GM23248 (cell line): ENCODE data around the gene ANXA11. TPM values are rescaled to one million over a fixed set of nuclear protein-coding genes. Genes with fewer than 3 reads are reported as not detected.
A peak's percentile ranks its signal among the peaks of the same experiment; 100 is the strongest.

Experiments used
- DNase-seq: peaks from one replicate; pipeline ENCODE4 v3.0.0-alpha.2; 2015
- H2AFZ ChIP-seq: fragments of 200-600 bp; sonication (generic); 2 replicates; pipeline ENCODE4 v1.6.1; 2016; ENCODE audit warnings: antibody characterized with exemption
- H3F3A ChIP-seq: fragments of 200-600 bp; sonication (generic); 2 replicates; pipeline ENCODE4 v1.6.1; 2016; ENCODE audit warnings: mild to moderate bottlenecking, antibody characterized with exemption, mixed run types; ENCODE audit not compliant: insufficient read depth
- H3K27ac ChIP-seq: fragments of 200-600 bp; sonication (generic); 2 replicates; pipeline ENCODE4 v1.5.1; 2016; ENCODE audit warnings: mild to moderate bottlenecking
- H3K27me3 ChIP-seq: fragments of 200-600 bp; sonication (generic); replicated peaks from 2 replicates; pipeline ENCODE4 v1.6.1; 2016; ENCODE audit warnings: mild to moderate bottlenecking; ENCODE audit not compliant: insufficient read depth
- H3K36me3 ChIP-seq: fragments of 200-600 bp; sonication (generic); 2 replicates; pipeline ENCODE4 v1.6.1; 2016; ENCODE audit warnings: low read depth, mild to moderate bottlenecking
- H3K4me1 ChIP-seq: fragments of 200-600 bp; sonication (generic); 2 replicates; pipeline ENCODE4 v1.6.1; 2016; ENCODE audit warnings: mild to moderate bottlenecking; ENCODE audit not compliant: insufficient read depth
- H3K4me2 ChIP-seq: fragments of 200-600 bp; sonication (generic); one replicate; pipeline ENCODE4 v1.6.1; 2016; ENCODE audit warnings: mild to moderate bottlenecking; ENCODE audit not compliant: unreplicated experiment
- H3K4me3 ChIP-seq: fragments of 200-600 bp; sonication (generic); 2 replicates; pipeline ENCODE4 v1.5.1; 2016; ENCODE audit warnings: mild to moderate bottlenecking
- H3K79me2 ChIP-seq: fragments of 200-600 bp; sonication (generic); 2 replicates; pipeline ENCODE4 v1.6.1; 2016; ENCODE audit warnings: mild to moderate bottlenecking; ENCODE audit not compliant: insufficient read depth
- H3K9ac ChIP-seq: fragments of 200-600 bp; sonication (generic); 2 replicates; pipeline ENCODE4 v1.6.1; 2016; ENCODE audit warnings: mild to moderate bottlenecking
- H3K9me2 ChIP-seq: fragments of 200-600 bp; sonication (generic); 2 replicates; pipeline ENCODE4 v1.6.1; 2016; ENCODE audit warnings: mixed run types, mild to moderate bottlenecking, moderate library complexity; ENCODE audit not compliant: insufficient read depth
- H3K9me3 ChIP-seq: fragments of 200-600 bp; sonication (generic); one replicate; pipeline ENCODE4 v1.6.1; 2017; ENCODE audit warnings: low read depth
- H4K20me1 ChIP-seq: fragments of 200-600 bp; sonication (generic); 2 replicates; pipeline ENCODE4 v1.6.0; 2016; ENCODE audit not compliant: insufficient read depth
- EZH2 ChIP-seq: fragments of 200-600 bp; sonication (generic); IDR thresholded peaks from 2 replicates; pipeline ENCODE4 v1.6.1; 2018; ENCODE audit warnings: antibody characterized with exemption, mild to moderate bottlenecking; ENCODE audit not compliant: insufficient read depth, poor library complexity, severe bottlenecking
- EZH2phosphoT487 ChIP-seq: fragments of 200-600 bp; sonication (generic); IDR thresholded peaks from 2 replicates; pipeline ENCODE4 v1.6.1; 2018; ENCODE audit warnings: antibody characterized with exemption, moderate library complexity, mild to moderate bottlenecking, low read depth; ENCODE audit not compliant: insufficient read depth
- WGBS, 2 experiments: methylation state at CpG; one replicate each; pipeline ENCODE4 v1.1.6; 2015 to 2017; ENCODE audit warnings: low lambda C conversion rate in 2 of 2, low coverage in 1 of 2; ENCODE audit errors: missing lambda C conversion rate in 2 of 2; 5-methylcytosine and 5-hydroxymethylcytosine counted together
- in situ Hi-C: fragments of 300-500 bp; cut with MboI; formaldehyde crosslinking; loops from 2 replicates; pipeline ENCODE4 v1.15.0; 2020
- polyA plus RNA-seq: library from polyadenylated mRNA; unstranded; fragments of >200 nt; fragmentation: Nextera tagmentation; extraction: Ambion mirVana; gene quantifications from 2 replicates; pipeline ENCODE4 v1.2.1, GENCODE V29; 2016
- total RNA-seq: library from RNA; depleted of rRNA; stranded (reverse); fragments of >200 nt; shearing (Covaris generic); gene quantifications from 2 replicates; pipeline ENCODE4 v1.2.3, GENCODE V29; 2014

The ANXA11 gene
- total and polyA plus RNA-seq, 2 experiments from 2014 or later = 116 to 189 TPM

DNA sequence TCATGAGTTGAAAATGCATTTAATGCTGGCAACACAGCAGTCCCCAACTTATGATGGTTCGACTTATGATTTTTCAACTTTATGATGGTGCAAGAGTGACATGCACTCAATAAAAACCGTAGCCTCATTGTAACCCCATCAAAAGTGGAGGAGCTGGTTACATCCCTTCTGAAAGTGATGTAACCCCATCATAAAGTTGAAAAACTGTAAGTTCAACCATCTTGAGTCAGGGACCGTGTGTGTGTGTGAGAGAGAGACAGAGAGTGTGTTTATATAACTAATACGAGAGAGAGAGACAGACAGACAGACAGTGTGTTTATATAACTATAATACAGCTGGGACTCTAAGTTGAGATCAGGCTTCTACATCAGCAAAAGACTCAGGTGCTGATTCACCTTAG lies 21.0 kb downstream of the ANXA11 start:
- Histone ChIP-seq H3K9ac (no peak overlapping the region), H3K36me3 (no peaks in the 10 kb centered on the region), H3K27ac (no peak overlapping the region), H3K4me2 (no peak overlapping the region), H2AFZ (no peak overlapping the region), H3K9me2 (no peaks in the 10 kb centered on the region), H3F3A (no peaks in the 10 kb centered on the region), H3K9me3 (no peaks in the 10 kb centered on the region), H3K4me3 (no peak overlapping the region), H3K27me3 (no peaks in the 10 kb centered on the region), H4K20me1 (peaks cover 23% of the 10 kb centered on the region), H3K79me2 (peaks cover 100% of the 10 kb centered on the region), H3K4me1 (no peaks in the 10 kb centered on the region)
- in situ Hi-C loops = no loop called here
- TF ChIP-seq EZH2phosphoT487 = no peak
- TF ChIP-seq EZH2 = no peak
- 57 to 62% methylated on average over 4 of the region's 4 CpGs for WGBS, 2 experiments
- DNase-seq = no peak

GRCh38 chr10:80183436-80183835 lies 21.9 kb downstream of the ANXA11 start:
- Histone ChIP-seq H3K27ac (no peak overlapping the region), H3K9ac (no peak overlapping the region), H3K9me3 (no peaks in the 10 kb centered on the region), H3K79me2 (peaks cover 100% of the 10 kb centered on the region), H3K9me2 (no peaks in the 10 kb centered on the region), H3K36me3 (no peaks in the 10 kb centered on the region), H4K20me1 (peaks cover 24% of the 10 kb centered on the region), H3K4me2 (no peak overlapping the region), H3K27me3 (no peaks in the 10 kb centered on the region), H3K4me3 (no peak overlapping the region), H3K4me1 (peaks cover 1% of the 10 kb centered on the region), H3F3A (no peaks in the 10 kb centered on the region), H2AFZ (no peak overlapping the region)
- 67 to 69% methylated on average over 4 of the region's 4 CpGs for WGBS, 2 experiments
- DNase-seq = no peak
- in situ Hi-C loops = no loop called here
- no peak for TF ChIP-seq EZH2
- no peak for TF ChIP-seq EZH2phosphoT487

DNA sequence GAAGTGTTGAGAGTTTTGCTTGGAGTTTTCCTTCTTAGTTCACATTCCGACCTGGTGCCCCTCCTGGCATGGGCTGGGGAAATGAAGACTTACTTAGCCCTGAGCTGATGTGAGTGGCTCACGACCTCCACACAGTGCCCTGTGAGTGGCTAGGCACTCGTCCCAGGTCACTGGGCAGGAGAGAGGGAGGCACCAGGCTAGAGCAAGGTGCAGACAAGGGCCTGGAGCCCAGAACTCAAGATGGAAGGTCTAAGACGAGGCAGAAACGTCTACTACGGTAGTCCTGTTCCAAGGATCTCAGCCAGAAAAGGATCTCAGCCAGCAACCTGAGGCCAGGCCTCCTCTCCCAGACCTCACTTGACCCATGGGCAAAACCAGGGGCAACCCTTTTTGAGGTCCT lies 22.4 kb downstream of the ANXA11 start:
- Histone ChIP-seq H3K36me3 (no peaks in the 10 kb centered on the region), H3K79me2 (peaks cover 100% of the 10 kb centered on the region), H3K4me1 (peaks cover 6% of the 10 kb centered on the region), H3K4me2 (no peak overlapping the region), H3K4me3 (no peak overlapping the region), H3F3A (no peaks in the 10 kb centered on the region), H3K9me3 (no peaks in the 10 kb centered on the region), H3K9ac (no peak overlapping the region), H4K20me1 (peaks cover 27% of the 10 kb centered on the region), H3K27me3 (no peaks in the 10 kb centered on the region), H3K9me2 (no peaks in the 10 kb centered on the region), H2AFZ (no peak overlapping the region), H3K27ac (no peak overlapping the region)
- 57 to 61% methylated on average over 6 of the region's 6 CpGs for WGBS, 2 experiments
- TF ChIP-seq EZH2 = no peak
- TF ChIP-seq EZH2phosphoT487 = no peak
- DNase-seq = no peak
- in situ Hi-C loops = no loop called here

DNA sequence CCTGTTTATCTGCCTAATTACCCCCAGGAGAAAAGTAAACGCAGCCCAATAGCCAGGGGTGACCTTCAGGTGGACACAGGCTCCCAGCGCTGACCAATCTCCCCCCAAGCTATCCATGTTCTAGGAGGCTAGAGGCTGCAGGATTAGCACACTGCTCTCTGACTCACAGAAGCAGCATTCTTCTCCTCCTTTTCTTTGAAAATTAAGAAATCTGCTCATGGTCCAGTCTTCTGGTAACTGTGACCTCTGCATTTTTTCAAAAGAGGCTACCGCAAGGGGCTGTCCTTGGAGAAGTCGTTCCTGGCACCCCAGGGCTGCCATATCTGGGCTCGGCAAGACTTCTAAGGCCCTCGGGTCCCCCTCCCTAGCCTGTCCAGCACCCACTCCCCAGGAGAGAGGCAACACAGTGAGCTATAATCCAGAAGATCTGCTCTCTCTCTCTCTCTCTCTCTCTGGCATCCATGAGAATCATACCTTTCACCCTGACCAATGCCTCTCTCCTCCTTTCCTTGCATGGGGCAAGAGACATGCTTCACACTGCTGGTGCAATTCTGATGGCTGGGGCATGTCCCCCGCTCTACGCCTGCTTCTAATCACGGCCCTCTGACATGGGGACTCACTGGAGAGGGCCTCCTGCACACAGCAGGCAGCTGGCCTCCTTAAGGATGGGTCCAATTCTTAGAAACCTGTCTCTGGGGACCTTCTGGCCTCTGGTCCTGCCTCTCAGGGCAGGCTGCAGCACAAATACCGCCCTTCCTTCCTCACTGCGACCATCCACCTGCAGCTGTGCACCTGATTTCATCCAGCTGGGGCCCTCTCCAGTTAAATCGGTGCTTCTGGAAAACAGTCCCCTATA lies 27.3 kb downstream of the ANXA11 start:
- H3K4me3 ChIP-seq = no peak overlapping the region
- peaks cover 6% of the 10 kb centered on the region; the same call in 1 of the 2 replicates for H3K36me3 ChIP-seq
- no peaks in the 10 kb centered on the region for H3K9me3 ChIP-seq
- TF ChIP-seq EZH2phosphoT487 (no peak), EZH2 (no peak)
- no peaks in the 10 kb centered on the region for H3K9me2 ChIP-seq
- 50 to 62% methylated on average over 12 of the region's 12 CpGs for WGBS, 2 experiments
- peak overlapping the region; percentile 49 for H3K4me2 ChIP-seq
- peak; percentile 74 for DNase-seq
- peak overlapping the region; percentile 40 for H3K27ac ChIP-seq
- in situ Hi-C loops = no loop called here
- no peaks in the 10 kb centered on the region for H3F3A ChIP-seq
- peaks cover 100% of the 10 kb centered on the region for H3K79me2 ChIP-seq
- H4K20me1 ChIP-seq = peaks cover 25% of the 10 kb centered on the region
- no peak overlapping the region for H2AFZ ChIP-seq
- no peaks in the 10 kb centered on the region for H3K27me3 ChIP-seq
- peaks cover 14% of the 10 kb centered on the region for H3K4me1 ChIP-seq
- H3K9ac ChIP-seq = peak overlapping the region; percentile 8
